ENCODE data around the gene PLAAT2. TPM values are rescaled to one million over a fixed set of nuclear protein-coding genes. Genes with fewer than 3 reads are reported as not detected.
A peak's percentile ranks its signal among the peaks of the same experiment; 100 is the strongest.

The PLAAT2 gene
- total RNA-seq, 4 donors from 2014 or later, result 0.47 TPM; not detected in 3

- Histone ChIP-seq H3K27me3 (no peaks in the 10 kb centered on the region), H3K36me3 (no peaks in the 10 kb centered on the region), H3K27ac (no peak overlapping the region), H3K4me3 (no peak overlapping the region), H3K9me3 (no peaks in the 10 kb centered on the region), H3K4me1 (peaks cover 0 to 4% (median 3%) of the 10 kb centered on the region in 3 donors)
- no peak for TF ChIP-seq CTCF (IDR thresholded peaks at IDR 0.05)
- TF ChIP-seq POLR2A (IDR thresholded peaks at IDR 0.05), result no peak
- no peak for DNase-seq
- 74 to 84% methylated on average over 8 to 9 of the region's 11 CpGs for WGBS, 2 donors
- intact Hi-C loops (cut with DNase I), result no loop called here
Measured at GRCh38 chr11:63511048-63511748, 52.0 kb downstream of the PLAAT2 start.

GRCh38 chr11:63510360-63511047 lies 52.7 kb downstream of the PLAAT2 start:
- Histone ChIP-seq H3K4me3 (no peak overlapping the region), H3K36me3 (no peaks in the 10 kb centered on the region), H3K27ac (peak overlapping the region in 1 of 4 donors; percentile 14), H3K27me3 (no peaks in the 10 kb centered on the region), H3K4me1 (peaks cover 0 to 4% (median 3%) of the 10 kb centered on the region in 3 donors), H3K9me3 (no peaks in the 10 kb centered on the region)
- WGBS, 2 donors, result 67 to 69% methylated on average over 2 to 6 of the region's 7 CpGs
- no peak for TF ChIP-seq POLR2A (IDR thresholded peaks at IDR 0.05)
- TF ChIP-seq CTCF (IDR thresholded peaks at IDR 0.05), result no peak
- DNase-seq, result no peak
- intact Hi-C loops (cut with DNase I), result no loop called here

GRCh38 chr11:63508745-63509144 lies 54.4 kb downstream of the PLAAT2 start:
- Histone ChIP-seq H3K4me1 (peaks cover 0 to 9% (median 3%) of the 10 kb centered on the region in 3 donors), H3K27me3 (no peaks in the 10 kb centered on the region), H3K9me3 (no peaks in the 10 kb centered on the region), H3K4me3 (no peak overlapping the region), H3K36me3 (no peaks in the 10 kb centered on the region), H3K27ac (no peak overlapping the region)
- DNase-seq, result no peak
- TF ChIP-seq POLR2A (IDR thresholded peaks at IDR 0.05), result no peak
- TF ChIP-seq CTCF (IDR thresholded peaks at IDR 0.05), result no peak
- intact Hi-C loops (cut with DNase I), result no loop called here
- WGBS, 2 donors, result 79 to 96% methylated on average over 4 to 6 of the region's 12 CpGs

GRCh38 chr11:63508009-63508408 lies 55.2 kb downstream of the PLAAT2 start:
- DNase-seq, result no peak
- H3K27ac ChIP-seq, result no peak overlapping the region
- 68 to 89% methylated on average over 3 of the region's 3 CpGs for WGBS, 2 donors
- TF ChIP-seq CTCF (IDR thresholded peaks at IDR 0.05), result peak in 3 of 6 experiments; percentile 20 to 44 (median 23)
- no peak for TF ChIP-seq POLR2A (IDR thresholded peaks at IDR 0.05)
- H3K27me3 ChIP-seq, result no peaks in the 10 kb centered on the region
- no peaks in the 10 kb centered on the region for H3K9me3 ChIP-seq
- no peak overlapping the region for H3K4me3 ChIP-seq
- intact Hi-C loops (cut with DNase I), result no loop called here
- no peaks in the 10 kb centered on the region for H3K36me3 ChIP-seq
- H3K4me1 ChIP-seq, result peaks cover 0 to 9% (median 3%) of the 10 kb centered on the region in 3 donors

GRCh38 chr11:63507511-63507910 lies 55.7 kb downstream of the PLAAT2 start:
- intact Hi-C loops (cut with DNase I), result no loop called here
- Histone ChIP-seq H3K27me3 (no peaks in the 10 kb centered on the region), H3K27ac (no peak overlapping the region), H3K9me3 (no peaks in the 10 kb centered on the region), H3K4me3 (no peak overlapping the region), H3K36me3 (no peaks in the 10 kb centered on the region), H3K4me1 (peaks cover 0 to 9% (median 3%) of the 10 kb centered on the region in 3 donors)
- DNase-seq, result no peak
- 81 to 91% methylated on average over 2 of the region's 2 CpGs for WGBS, 2 donors
- TF ChIP-seq POLR2A (IDR thresholded peaks at IDR 0.05) (no peak), CTCF (IDR thresholded peaks at IDR 0.05) (no peak)
